Stimulated activated CD8-positive, alpha-beta memory T cell treated with anti-CD3 and anti-CD28 coated beads, Interleukin-12 subunit alpha, Interleukin-12 subunit beta, amount 100 ng/mL, for 4 hours (primary cell): ENCODE measurements around the gene KLHL22.
"Not testable (repeated sequence)": the region's sequence is repeated elsewhere in the genome, so short reads cannot be mapped to it uniquely, and the experiment has no call there.

Experiments used
- DNase-seq: peaks from one replicate; pipeline ENCODE4 v3.0.0-alpha.2; 2020; ENCODE audit warnings: low read depth

Gene KLHL22

GRCh38 chr22:20421507-20421874, 74.1 kb downstream of the KLHL22 start:
- DNase-seq: no peak

- DNase-seq: no peak
Measured at GRCh38 chr22:20420157-20420842, 75.3 kb downstream of the KLHL22 start.

GRCh38 chr22:20419664-20419951, 76.0 kb downstream of the KLHL22 start:
- DNase-seq: no peak

- peak; percentile 48 for DNase-seq
Measured at GRCh38 chr22:20418211-20418788, 77.3 kb downstream of the KLHL22 start.

GRCh38 chr22:20415699-20416098, 79.9 kb downstream of the KLHL22 start:
- not testable (repeated sequence) for DNase-seq

- DNase-seq: not testable (repeated sequence)
Measured at GRCh38 chr22:20415241-20415640, 80.4 kb downstream of the KLHL22 start.

- DNase-seq: no peak
Measured at GRCh38 chr22:20414450-20414849, 81.1 kb downstream of the KLHL22 start.

GRCh38 chr22:20414059-20414440, 81.5 kb downstream of the KLHL22 start:
- DNase-seq: no peak

- no peak for DNase-seq
Measured at GRCh38 chr22:20413217-20414058, 82.2 kb downstream of the KLHL22 start.

GRCh38 chr22:20412474-20413216, 83.0 kb downstream of the KLHL22 start:
- DNase-seq: no peak

GRCh38 chr22:20409385-20409784, 86.2 kb downstream of the KLHL22 start:
- DNase-seq: not testable (repeated sequence)

- DNase-seq: no peak
Measured at GRCh38 chr22:20408891-20409290, 86.7 kb downstream of the KLHL22 start.

- DNase-seq: no peak
Measured at GRCh38 chr22:20407829-20408228, 87.8 kb downstream of the KLHL22 start.

- DNase-seq: no peak
Measured at GRCh38 chr22:20406686-20407408, 88.7 kb downstream of the KLHL22 start.

GRCh38 chr22:20405931-20406685, 89.5 kb downstream of the KLHL22 start:
- DNase-seq: no peak

GRCh38 chr22:20405291-20405930, 90.2 kb downstream of the KLHL22 start:
- no peak for DNase-seq

GRCh38 chr22:20404881-20405280, 90.7 kb downstream of the KLHL22 start:
- DNase-seq: no peak

GRCh38 chr22:20403779-20404140, 91.8 kb downstream of the KLHL22 start:
- DNase-seq: no peak

GRCh38 chr22:20402960-20403778, 92.4 kb downstream of the KLHL22 start:
- DNase-seq: no peak
